Measurements from ENCODE around the gene MLLT6. TPM values are rescaled to one million over a fixed set of nuclear protein-coding genes. Genes with fewer than 3 reads are reported as not detected.

MLLT6 gene
- total RNA-seq: 13.6 and 15.9 TPM in 2 replicates

DNA sequence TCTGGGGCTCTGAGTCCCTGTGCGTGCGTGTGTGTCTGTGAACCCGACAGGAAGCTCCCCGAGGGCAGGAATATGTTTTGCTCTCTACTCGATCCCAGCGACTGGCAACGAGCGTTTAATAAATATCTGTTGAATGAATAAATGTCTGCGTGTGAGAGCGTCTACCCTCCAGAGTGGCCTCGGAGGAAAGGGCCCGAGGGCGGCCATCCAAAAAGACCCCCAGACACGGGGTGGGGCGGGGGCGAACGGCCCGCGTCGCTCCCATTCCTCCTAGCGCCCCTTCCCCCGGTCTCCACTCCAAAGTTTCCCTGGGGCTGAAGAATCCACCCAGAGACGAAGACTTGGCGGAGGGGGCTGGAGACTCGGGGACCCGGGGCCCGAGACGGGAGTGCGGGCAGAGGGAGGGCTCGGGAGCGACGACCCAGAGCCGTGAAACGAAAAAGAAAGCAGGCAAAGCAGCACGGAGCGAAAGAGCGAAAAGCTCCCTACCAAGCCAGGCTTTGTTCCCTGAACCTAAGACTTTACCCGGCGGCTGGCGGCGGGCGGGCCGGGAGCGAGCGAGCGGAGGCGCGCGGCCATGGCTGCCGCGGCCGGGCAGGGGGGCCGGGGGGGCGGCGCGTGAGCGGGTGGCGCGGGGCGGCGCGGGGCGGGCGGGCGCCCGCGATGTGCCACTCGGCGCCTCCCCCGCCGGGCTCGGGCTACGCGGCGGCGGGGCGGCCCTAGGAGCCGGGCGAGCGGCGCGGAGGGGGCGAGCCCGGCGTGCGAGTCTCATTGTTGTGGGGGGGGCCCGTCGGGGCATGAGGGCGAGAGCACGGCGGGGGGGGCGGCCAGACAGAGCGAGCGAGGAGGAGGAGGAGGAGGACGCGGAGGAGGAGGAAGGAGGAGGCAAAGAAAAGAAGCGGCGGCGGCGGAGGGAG, at the start of gene MLLT6:
TSS of gene MLLT6 (plus strand) at position 668 of the 917 bp plus-strand sequence. CDS start 360 bp downstream, outside the sequence.

DNA sequence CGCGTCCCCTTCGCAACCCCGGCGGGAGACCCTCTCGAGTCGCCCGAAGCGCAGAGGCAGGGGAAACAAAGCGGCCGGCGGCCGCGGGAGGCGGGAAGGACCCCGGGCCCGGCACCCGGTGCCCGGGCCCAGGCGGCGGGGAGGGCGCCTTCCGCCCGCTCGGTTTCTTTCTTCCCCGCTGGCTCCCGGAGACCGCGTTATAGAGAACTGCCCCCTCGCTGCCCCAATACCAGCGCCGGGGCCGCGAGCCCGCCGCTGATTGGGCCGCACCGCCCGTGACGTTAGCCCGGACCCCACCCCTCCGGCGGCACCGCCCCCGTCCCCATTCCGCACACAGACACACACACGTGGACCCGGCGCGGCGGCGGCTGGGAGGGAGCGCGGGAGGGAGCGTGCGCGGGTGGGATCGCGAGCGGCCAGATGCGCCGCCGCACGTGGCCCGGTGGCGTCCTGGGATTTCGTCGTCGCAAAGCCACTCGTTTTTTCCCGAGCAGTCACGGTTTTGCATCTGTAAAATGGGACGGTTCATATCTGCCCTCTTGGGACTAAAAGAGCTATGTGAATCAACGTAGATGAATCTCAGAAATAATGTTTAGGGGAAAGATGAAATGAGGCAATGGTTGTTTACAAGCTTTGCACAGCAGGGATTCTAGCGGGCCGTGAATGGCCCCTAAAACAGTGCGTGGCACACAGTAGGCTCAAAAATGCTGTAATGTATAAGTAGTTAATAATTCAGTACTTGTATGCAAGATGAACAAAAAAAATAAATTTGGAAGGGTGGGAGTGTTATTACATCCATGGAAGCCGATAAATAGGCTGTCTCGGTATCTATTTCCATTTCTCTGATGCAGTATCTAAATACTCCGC, 30.1 kb upstream of the MLLT6 start, which contains the start of gene EPOP:
TSS of gene EPOP (minus strand) at position 209 of the 867 bp plus-strand sequence. CDS start 462 bp downstream, outside the sequence.

DNA sequence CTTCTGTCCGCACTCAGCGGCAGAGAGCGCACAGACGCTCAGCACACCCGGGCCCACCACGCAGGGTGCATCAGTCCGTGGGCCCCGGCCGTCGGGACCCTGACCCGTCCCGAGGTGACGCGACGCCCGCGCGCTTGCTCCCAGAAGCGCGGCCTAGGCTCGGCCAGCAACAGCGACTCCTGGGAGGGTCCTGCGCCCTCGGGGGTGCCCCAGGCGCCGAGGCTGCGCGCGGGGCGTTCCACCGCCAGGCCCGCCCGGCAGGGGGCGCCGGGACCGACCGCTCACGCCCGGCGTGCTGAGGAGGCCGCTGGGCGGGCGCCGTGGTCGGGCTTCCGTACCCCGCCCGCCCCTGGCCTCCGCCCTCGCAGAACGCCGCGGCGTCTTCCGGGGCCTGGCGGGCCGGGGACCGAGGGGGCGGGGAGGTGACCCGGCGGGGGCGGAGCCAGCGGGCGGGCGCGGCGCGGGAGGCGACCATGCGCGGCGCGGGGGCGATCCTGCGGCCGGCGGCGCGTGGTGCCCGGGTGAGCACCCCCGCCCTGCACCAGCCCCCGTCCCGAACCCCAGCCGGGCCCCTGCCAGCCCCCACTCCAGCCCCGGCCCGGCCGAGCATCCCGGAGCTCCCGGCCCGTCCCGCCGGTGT, 24.9 kb downstream of the MLLT6 start, which contains the start of gene CISD3:
TSS of gene CISD3 (plus strand) at position 456 of the 640 bp plus-strand sequence. CDS start at position 474, 18 bp downstream.

DNA sequence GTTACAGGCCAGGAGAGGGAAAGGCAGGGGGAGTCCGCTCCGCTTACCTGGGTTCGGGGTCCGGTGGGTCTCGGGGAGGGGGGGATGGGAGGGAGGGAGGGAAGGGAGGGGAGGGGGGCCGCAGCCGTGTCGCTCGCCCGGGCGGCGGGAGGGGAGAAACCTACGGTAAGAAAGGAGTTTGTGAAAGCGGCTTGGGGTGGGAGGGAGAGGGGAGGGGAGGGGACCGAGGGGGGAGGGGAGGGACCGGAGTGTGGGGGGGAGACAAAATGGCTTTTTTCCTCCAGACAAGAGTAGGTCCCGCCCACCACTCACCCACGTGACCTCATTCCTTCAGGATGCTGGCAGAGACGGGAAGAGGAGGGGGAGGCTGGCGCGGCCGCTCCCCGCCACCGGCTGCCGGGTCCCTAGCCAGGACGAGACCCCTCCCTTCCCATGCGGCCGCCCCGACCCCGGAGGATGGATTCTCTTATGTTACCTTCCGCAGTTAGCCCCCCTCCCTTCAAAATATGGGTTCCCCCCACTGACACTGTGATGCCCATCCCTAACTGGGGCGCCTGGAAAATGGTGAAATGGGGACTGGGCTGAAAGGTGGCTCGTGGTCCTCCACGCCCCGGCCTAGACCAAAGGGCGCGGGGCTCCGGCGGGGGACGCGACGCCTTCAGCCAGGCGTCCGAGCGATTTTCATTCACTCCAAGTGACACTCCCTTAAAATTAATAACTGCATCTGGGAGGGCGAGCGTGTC, 43.2 kb downstream of the MLLT6 start, which contains the start of gene PCGF2:
TSS of gene PCGF2 (minus strand) at position 188 of the 743 bp plus-strand sequence. CDS start 7,934 bp downstream, outside the sequence.

DNA sequence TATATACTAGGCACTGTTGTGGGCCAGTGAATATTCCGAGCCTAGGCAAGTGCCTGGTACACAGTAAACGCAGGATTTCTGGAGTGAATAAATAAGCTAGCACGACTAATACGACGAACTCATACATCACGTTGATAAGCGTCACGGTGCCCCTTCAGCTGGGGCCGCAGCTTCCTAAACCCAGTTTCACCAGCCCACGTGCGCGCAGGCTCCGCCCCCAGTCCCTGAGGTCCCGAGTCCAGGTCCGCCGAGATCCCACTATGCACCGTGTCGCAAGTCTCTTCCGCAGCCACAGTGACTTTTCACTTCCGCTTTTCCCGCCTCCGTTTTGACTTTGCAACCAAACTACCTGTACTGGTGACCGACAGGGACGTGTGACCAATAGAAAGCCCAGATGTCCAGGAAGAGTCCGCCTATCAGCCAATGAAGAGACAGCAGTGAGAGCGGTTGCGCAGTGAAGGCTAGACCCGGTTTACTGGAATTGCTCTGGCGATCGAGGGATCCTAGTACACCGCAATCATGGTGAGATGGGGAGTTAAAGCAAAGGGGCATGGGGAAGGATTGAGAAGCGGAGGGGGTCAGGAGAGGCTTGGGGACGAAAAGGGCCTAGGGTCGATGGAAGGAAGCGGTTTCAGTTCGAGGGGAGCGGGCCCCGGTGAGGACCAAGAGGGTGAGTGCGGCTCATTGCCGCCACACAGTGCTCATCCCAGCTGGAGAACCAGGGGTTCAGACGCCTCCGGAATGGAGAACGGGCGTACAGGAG, 47.4 kb downstream of the MLLT6 start, which contains the start of gene PSMB3:
TSS of gene PSMB3 (plus strand) at position 434 of the 763 bp plus-strand sequence. CDS start at position 520, 86 bp downstream.

Other genes with a start within 250 kb of the MLLT6 start
- gene SRCIN1, start 99.3 kb upstream of the MLLT6 start, total RNA-seq: 0.24 and 1.7 TPM in 2 replicates
- gene EPOP, start 30.3 kb upstream of the MLLT6 start, total RNA-seq: 3.8 and 6.0 TPM in 2 replicates
- 2.8 and 4.8 TPM in 2 replicates for gene CISD3, start 25.1 kb downstream of the MLLT6 start, total RNA-seq
- 1.4 and 4.0 TPM in 2 replicates for gene PCGF2, start 43.1 kb downstream of the MLLT6 start, total RNA-seq
- 181 and 296 TPM in 2 replicates for gene PSMB3, start 47.5 kb downstream of the MLLT6 start, total RNA-seq
- gene PIP4K2B, start 94.3 kb downstream of the MLLT6 start, total RNA-seq: 32.0 and 38.8 TPM in 2 replicates
- gene CWC25, start 120.0 kb downstream of the MLLT6 start, total RNA-seq: 7.5 TPM in 2 replicates
- gene RPL23, start 148.4 kb downstream of the MLLT6 start, total RNA-seq: 1,911 and 1,953 TPM in 2 replicates
- gene LASP1, start 164.8 kb downstream of the MLLT6 start, total RNA-seq: 47.1 and 89.9 TPM in 2 replicates

All from tracheal epithelial cell (primary cell).